NCI-H2107 (cell line): ENCODE data around the gene PWP1.

Experiments
- DNase-seq: peaks from one replicate; lab custom pipeline; 2025; lab: John Stamatoyannopoulos, UW

Gene PWP1

GRCh38 chr12:107685360-107686248 is at the start of gene PWP1:
TSS of gene PWP1 (plus strand) at chr12:107685799. CDS start at chr12:107685900, 101 bp downstream.
- DNase-seq = peak; percentile 89

GRCh38 chr12:107641154-107641553 is 44.4 kb upstream of the PWP1 start:
- no peak for DNase-seq

GRCh38 chr12:107642240-107642639 is 43.4 kb upstream of the PWP1 start:
- DNase-seq = no peak

GRCh38 chr12:107645630-107646333 is 39.8 kb upstream of the PWP1 start:
- DNase-seq = peak; percentile 79

- no peak for DNase-seq
Measured at GRCh38 chr12:107646436-107646835, 39.2 kb upstream of the PWP1 start.

- DNase-seq = no peak
Measured at GRCh38 chr12:107649661-107650061, 35.9 kb upstream of the PWP1 start.

- no peak for DNase-seq
Measured at GRCh38 chr12:107650977-107651376, 34.6 kb upstream of the PWP1 start.

GRCh38 chr12:107651571-107652449 is 33.8 kb upstream of the PWP1 start:
- no peak for DNase-seq

- no peak for DNase-seq
Measured at GRCh38 chr12:107653519-107653918, 32.1 kb upstream of the PWP1 start.

GRCh38 chr12:107654873-107655272 is 30.7 kb upstream of the PWP1 start:
- DNase-seq = no peak

- DNase-seq = no peak
Measured at GRCh38 chr12:107655281-107656065, 30.1 kb upstream of the PWP1 start.

- no peak for DNase-seq
Measured at GRCh38 chr12:107656302-107656701, 29.3 kb upstream of the PWP1 start.

GRCh38 chr12:107657133-107657532 is 28.5 kb upstream of the PWP1 start:
- DNase-seq = no peak

GRCh38 chr12:107657621-107658020 is 28.0 kb upstream of the PWP1 start:
- DNase-seq = no peak

- DNase-seq = no peak
Measured at GRCh38 chr12:107660235-107660634, 25.4 kb upstream of the PWP1 start.

- no peak for DNase-seq
Measured at GRCh38 chr12:107660861-107661415, 24.7 kb upstream of the PWP1 start.

GRCh38 chr12:107661830-107662229 is 23.8 kb upstream of the PWP1 start:
- no peak for DNase-seq

- no peak for DNase-seq
Measured at GRCh38 chr12:107662484-107662883, 23.1 kb upstream of the PWP1 start.

- no peak for DNase-seq
Measured at GRCh38 chr12:107663277-107663676, 22.3 kb upstream of the PWP1 start.

- DNase-seq = no peak
Measured at GRCh38 chr12:107666009-107666408, 19.6 kb upstream of the PWP1 start.

GRCh38 chr12:107667464-107667863 is 18.1 kb upstream of the PWP1 start:
- no peak for DNase-seq
